GM19238 (cell line): ENCODE data around the gene PPCS.
"Not testable (repeated sequence)": the region's sequence is repeated elsewhere in the genome, so short reads cannot be mapped to it uniquely, and the experiment has no call there.

Source experiments
- DNase-seq: peaks from one replicate; pipeline ENCODE4 v3.0.0; 2011; ENCODE audit warnings: low spot score; ENCODE audit not compliant: insufficient read length

Gene PPCS

GRCh38 chr1:42450061-42450460 lies 6.3 kb upstream of the PPCS start:
- no peak for DNase-seq

- no peak for DNase-seq
These were observed 3.0 kb upstream of the PPCS start for GRCh38 chr1:42453386-42453785.

GRCh38 chr1:42454403-42454802 lies 1.9 kb upstream of the PPCS start:
- no peak for DNase-seq

- peak; percentile 64 for DNase-seq
These were observed 379 bp downstream of the PPCS start for GRCh38 chr1:42456754-42457089.

GRCh38 chr1:42461196-42461595 lies 4.9 kb downstream of the PPCS start:
- no peak for DNase-seq

GRCh38 chr1:42462828-42463763 lies 6.8 kb downstream of the PPCS start, which contains the start of gene CCDC30:
TSS of gene CCDC30 (plus strand) at chr1:42463286. CDS start at chr1:42480552, 17,266 bp downstream.
- peak; percentile 90 for DNase-seq

GRCh38 chr1:42463921-42464320 lies 7.6 kb downstream of the PPCS start:
- DNase-seq, result no peak

GRCh38 chr1:42466030-42466429 lies 9.7 kb downstream of the PPCS start:
- no peak for DNase-seq

GRCh38 chr1:42469727-42470126 lies 13.4 kb downstream of the PPCS start:
- no peak for DNase-seq

GRCh38 chr1:42476605-42477004 lies 20.3 kb downstream of the PPCS start:
- no peak for DNase-seq

- DNase-seq, result not testable (repeated sequence)
These were observed 21.0 kb downstream of the PPCS start for GRCh38 chr1:42477354-42477753.

GRCh38 chr1:42477775-42478174 lies 21.4 kb downstream of the PPCS start:
- DNase-seq, result no peak

- DNase-seq, result no peak
These were observed 23.3 kb downstream of the PPCS start for GRCh38 chr1:42479621-42480020.

- no peak for DNase-seq
These were observed 24.6 kb downstream of the PPCS start for GRCh38 chr1:42480921-42481320.

- DNase-seq, result no peak
These were observed 26.4 kb downstream of the PPCS start for GRCh38 chr1:42482635-42483153.

- no peak for DNase-seq
These were observed 28.0 kb downstream of the PPCS start for GRCh38 chr1:42484382-42484781.

- no peak for DNase-seq
These were observed 33.9 kb downstream of the PPCS start for GRCh38 chr1:42490237-42490636.

GRCh38 chr1:42502031-42502430 lies 45.7 kb downstream of the PPCS start:
- not testable (repeated sequence) for DNase-seq

- no peak for DNase-seq
These were observed 48.3 kb downstream of the PPCS start for GRCh38 chr1:42504535-42505128.

GRCh38 chr1:42506576-42506975 lies 50.2 kb downstream of the PPCS start:
- no peak for DNase-seq
